Stimulated activated naive CD8-positive, alpha-beta T cell treated with anti-CD3 and anti-CD28 coated beads, Interleukin-15, Interleukin-2, amounts not matched to agents 100 U/mL and 50 U/mL, for 24 hours (primary cell): ENCODE measurements around the gene TMEM17.
"Not testable (repeated sequence)": the region's sequence is repeated elsewhere in the genome, so short reads cannot be mapped to it uniquely, and the experiment has no call there.

ENCODE experiments used
- ATAC-seq: fragments of 150-1000 bp; cut with Tn5 transposase; one replicate; pipeline ENCODE4 v1.10.0; 2021
- DNase-seq: peaks from one replicate; pipeline ENCODE4 v3.0.0; 2021

TMEM17 gene

GRCh38 chr2:62505750-62506420 is at the start of gene TMEM17:
TMEM17 (minus strand) TSS chr2:62506195; CDS start chr2:62506129, 66 bp downstream.
- ATAC-seq (peak; percentile 86), DNase-seq (peak; percentile 63)

- no peak for ATAC-seq
- DNase-seq, result no peak
These were observed 48.4 kb upstream of the TMEM17 start for GRCh38 chr2:62554440-62554839.

- no peak for ATAC-seq
- no peak for DNase-seq
These were observed 44.5 kb upstream of the TMEM17 start for GRCh38 chr2:62550461-62550860.

- DNase-seq, result no peak
These were observed 41.9 kb upstream of the TMEM17 start for GRCh38 chr2:62547854-62548253.

GRCh38 chr2:62545261-62545660 is 39.3 kb upstream of the TMEM17 start:
- no peak for DNase-seq
- ATAC-seq, result no peak

More at GRCh38 chr2:62547854-62548253, 41.9 kb upstream of the TMEM17 start:
- no peak for ATAC-seq

GRCh38 chr2:62540408-62541168 is 34.6 kb upstream of the TMEM17 start:
- ATAC-seq (no peak), DNase-seq (no peak)

GRCh38 chr2:62539606-62540407 is 33.8 kb upstream of the TMEM17 start:
- no peak for ATAC-seq
- no peak for DNase-seq

GRCh38 chr2:62538756-62539155 is 32.8 kb upstream of the TMEM17 start:
- no peak for DNase-seq

GRCh38 chr2:62537814-62538213 is 31.8 kb upstream of the TMEM17 start:
- no peak for ATAC-seq
- DNase-seq, result no peak

More at GRCh38 chr2:62538756-62539155, 32.8 kb upstream of the TMEM17 start:
- no peak for ATAC-seq

- no peak for DNase-seq
- no peak for ATAC-seq
These were observed 31.0 kb upstream of the TMEM17 start for GRCh38 chr2:62536873-62537547.

GRCh38 chr2:62535521-62535920 is 29.5 kb upstream of the TMEM17 start:
- ATAC-seq, DNase-seq: not testable (repeated sequence)

- DNase-seq (no peak), ATAC-seq (no peak)
These were observed 25.6 kb upstream of the TMEM17 start for GRCh38 chr2:62531594-62531993.

- DNase-seq (no peak), ATAC-seq (no peak)
These were observed 23.8 kb upstream of the TMEM17 start for GRCh38 chr2:62529758-62530157.

GRCh38 chr2:62527478-62528210 is 21.6 kb upstream of the TMEM17 start:
- DNase-seq (no peak), ATAC-seq (no peak)

- DNase-seq, result no peak
- ATAC-seq, result no peak
These were observed 20.8 kb upstream of the TMEM17 start for GRCh38 chr2:62526531-62527381.

GRCh38 chr2:62525549-62526269 is 19.7 kb upstream of the TMEM17 start:
- ATAC-seq (no peak), DNase-seq (no peak)

GRCh38 chr2:62524293-62524941 is 18.4 kb upstream of the TMEM17 start:
- no peak for ATAC-seq
- no peak for DNase-seq

GRCh38 chr2:62521061-62521460 is 15.1 kb upstream of the TMEM17 start:
- ATAC-seq, DNase-seq: not testable (repeated sequence)

- no peak for DNase-seq
- no peak for ATAC-seq
These were observed 6.4 kb upstream of the TMEM17 start for GRCh38 chr2:62512384-62512783.
